ENCODE measurements around the gene IKZF2. TPM values are rescaled to one million over a fixed set of nuclear protein-coding genes. Genes with fewer than 3 reads are reported as not detected.

The IKZF2 gene
- total and polyA plus RNA-seq, 9 donors: 0.52 to 7.4 (median 5.0) TPM

- Histone ChIP-seq H3K27ac (no peak overlapping the region), H3K9me3 (no peaks in the 10 kb centered on the region), H3K27me3 (no peaks in the 10 kb centered on the region), H3K4me1 (ENCODE audit: insufficient read depth) (peaks cover 3% of the 10 kb centered on the region), H3K4me3 (no peak overlapping the region), H3K36me3 (no peaks in the 10 kb centered on the region)
- 88 to 94% (median 94%) methylated on average over 2 of the region's 2 CpGs for WGBS, 3 donors
- DNase-seq: no peak
- TF ChIP-seq CTCF (IDR thresholded peaks at IDR 0.05) (no peak), POLR2A (IDR thresholded peaks at IDR 0.05) (no peak), EP300 (IDR thresholded peaks at IDR 0.05) (no peak)
- intact Hi-C loops (cut with DNase I): no loop called here
Measured at GRCh38 chr2:213064099-213064498, 87.3 kb downstream of the IKZF2 start.

- no peak for DNase-seq
- no peak overlapping the region for H3K4me3 ChIP-seq
- no peaks in the 10 kb centered on the region for H3K9me3 ChIP-seq
- no peak for TF ChIP-seq POLR2A (IDR thresholded peaks at IDR 0.05)
- TF ChIP-seq EP300 (IDR thresholded peaks at IDR 0.05): no peak
- TF ChIP-seq CTCF (IDR thresholded peaks at IDR 0.05): no peak
- H3K36me3 ChIP-seq: no peaks in the 10 kb centered on the region
- no peaks in the 10 kb centered on the region for H3K4me1 ChIP-seq (ENCODE audit: insufficient read depth)
- WGBS, 3 donors: 41 to 63% (median 42%) methylated on average over 3 of the region's 3 CpGs
- H3K27me3 ChIP-seq: no peaks in the 10 kb centered on the region
- no peak overlapping the region for H3K27ac ChIP-seq
- intact Hi-C loops (cut with DNase I): no loop called here
Measured at GRCh38 chr2:213057977-213058376, 93.4 kb downstream of the IKZF2 start.

- intact Hi-C loops (cut with DNase I): no loop called here
- WGBS, 3 donors: 69 to 91% (median 71%) methylated on average over 1 of the region's 1 CpG
- no peak for DNase-seq
- Histone ChIP-seq H3K9me3 (no peaks in the 10 kb centered on the region), H3K4me1 (ENCODE audit: insufficient read depth) (no peaks in the 10 kb centered on the region), H3K27ac (no peak overlapping the region), H3K36me3 (no peaks in the 10 kb centered on the region), H3K4me3 (no peak overlapping the region), H3K27me3 (no peaks in the 10 kb centered on the region)
- TF ChIP-seq POLR2A (IDR thresholded peaks at IDR 0.05): no peak
- TF ChIP-seq EP300 (IDR thresholded peaks at IDR 0.05): no peak
- TF ChIP-seq CTCF (IDR thresholded peaks at IDR 0.05): no peak
Measured at GRCh38 chr2:213046431-213046830, 105.0 kb downstream of the IKZF2 start.

- H3K4me1 ChIP-seq (ENCODE audit: insufficient read depth): no peaks in the 10 kb centered on the region
- H3K9me3 ChIP-seq: no peaks in the 10 kb centered on the region
- WGBS, 3 donors: 81 to 96% (median 94%) methylated on average over 3 of the region's 3 CpGs
- TF ChIP-seq POLR2A (IDR thresholded peaks at IDR 0.05) (no peak), CTCF (IDR thresholded peaks at IDR 0.05) (no peak), EP300 (IDR thresholded peaks at IDR 0.05) (no peak)
- H3K36me3 ChIP-seq: no peaks in the 10 kb centered on the region
- no peak for DNase-seq
- intact Hi-C loops (cut with DNase I): no loop called here
- H3K27me3 ChIP-seq: no peaks in the 10 kb centered on the region
- H3K27ac ChIP-seq: no peak overlapping the region
- no peak overlapping the region for H3K4me3 ChIP-seq
Measured at GRCh38 chr2:213043566-213043965, 107.8 kb downstream of the IKZF2 start.

- WGBS, 3 donors: 47 to 72% (median 48%) methylated on average over 4 of the region's 4 CpGs
- H3K36me3 ChIP-seq: no peaks in the 10 kb centered on the region
- H3K4me3 ChIP-seq: no peak overlapping the region
- H3K4me1 ChIP-seq (ENCODE audit: insufficient read depth): no peaks in the 10 kb centered on the region
- no peak for TF ChIP-seq EP300 (IDR thresholded peaks at IDR 0.05)
- TF ChIP-seq CTCF (IDR thresholded peaks at IDR 0.05): no peak
- no peak for TF ChIP-seq POLR2A (IDR thresholded peaks at IDR 0.05)
- H3K9me3 ChIP-seq: no peaks in the 10 kb centered on the region
- intact Hi-C loops (cut with DNase I): no loop called here
- H3K27ac ChIP-seq: no peak overlapping the region
- no peaks in the 10 kb centered on the region for H3K27me3 ChIP-seq
- DNase-seq: no peak
Measured at GRCh38 chr2:213042262-213042661, 109.2 kb downstream of the IKZF2 start.

Measured in ovary (tissue), 9 donors.